GM19193 (cell line): ENCODE data around the gene BBS2.

ENCODE experiments used
- POLR2A ChIP-seq: IDR thresholded peaks from 4 replicates; pipeline ENCODE4 v1.6.1; 2011; ENCODE audit not compliant: insufficient read depth, insufficient read length; ENCODE audit errors: extremely low read depth

The BBS2 gene

GRCh38 chr16:56438038-56438437 is 81.8 kb downstream of the BBS2 start:
- no peak for TF ChIP-seq POLR2A

DNA sequence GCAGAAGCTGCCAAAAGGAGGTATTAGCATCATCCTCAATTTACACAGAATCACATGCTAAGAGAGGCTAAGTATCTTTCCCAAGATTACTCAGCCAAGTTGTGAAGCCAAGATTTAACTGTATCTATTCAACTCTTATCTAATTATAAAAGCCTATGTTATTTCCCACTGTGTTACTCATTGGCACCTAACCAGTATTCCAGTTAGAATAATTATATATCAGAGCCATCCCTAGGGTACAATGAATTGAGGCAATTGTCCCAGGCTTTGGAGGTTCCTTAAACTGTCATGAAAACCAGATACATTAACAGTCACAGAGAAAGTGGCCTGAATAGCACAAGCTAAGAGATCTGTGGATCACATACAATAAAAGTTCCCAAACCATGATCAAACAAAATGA is 83.6 kb downstream of the BBS2 start:
- TF ChIP-seq POLR2A, result no peak
